BLaER1 (cell line): ENCODE measurements around the gene SLCO2A1.
A peak's percentile ranks its signal among the peaks of the same experiment; 100 is the strongest.

Source experiments
- H3K27ac ChIP-seq: shearing (Covaris generic); formaldehyde crosslinking; 2 replicates; pipeline ENCODE4 v1.8.1; 2022
- H3K27me3 ChIP-seq: shearing (Covaris generic); formaldehyde crosslinking; 2 replicates; pipeline ENCODE4 v1.8.1; 2022
- H3K36me3 ChIP-seq: shearing (Covaris generic); formaldehyde crosslinking; 2 replicates; pipeline ENCODE4 v1.8.1; 2022
- H3K4me1 ChIP-seq: shearing (Covaris generic); formaldehyde crosslinking; 2 replicates; pipeline ENCODE4 v1.8.1; 2022
- H3K4me2 ChIP-seq: shearing (Covaris generic); formaldehyde crosslinking; 2 replicates; pipeline ENCODE4 v1.8.1; 2022
- H3K4me3 ChIP-seq: shearing (Covaris generic); formaldehyde crosslinking; 2 replicates; pipeline ENCODE4 v1.8.1; 2022
- H3K9ac ChIP-seq: shearing (Covaris generic); formaldehyde crosslinking; 2 replicates; pipeline ENCODE4 v1.8.1; 2022
- H3K9me3 ChIP-seq: shearing (Covaris generic); formaldehyde crosslinking; 2 replicates; pipeline ENCODE4 v1.8.1; 2022
- H4K20me1 ChIP-seq: shearing (Covaris generic); formaldehyde crosslinking; 2 replicates; pipeline ENCODE4 v1.8.1; 2022
- Cebpa-rat ChIP-seq: shearing (Covaris generic); IDR thresholded peaks from 2 replicates; pipeline ENCODE4 v1.8.1; 2022

Gene SLCO2A1

GRCh38 chr3:133896002-133896761 lies 133.5 kb downstream of the SLCO2A1 start:
- Histone ChIP-seq H3K27me3 (peaks cover 39% of the 10 kb centered on the region), H3K27ac (no peak overlapping the region), H3K4me2 (peak overlapping the region; percentile 92), H3K36me3 (no peaks in the 10 kb centered on the region), H3K9ac (0 out of 2 replicates have a peak overlapping the region, but pooled peaks have one; percentile 41), H3K9me3 (no peaks in the 10 kb centered on the region), H3K4me1 (0 out of 2 replicates have a peak, but pooled peaks cover 5% of the 10 kb centered on the region), H4K20me1 (no peaks in the 10 kb centered on the region), H3K4me3 (peak overlapping the region; percentile 72)
- TF ChIP-seq Cebpa-rat, result no peak

- Histone ChIP-seq H3K4me2 (peak within 1 kb of the TSS; percentile 92), H3K9me3 (no peaks in the 10 kb centered on the region), H3K9ac (peak within 1 kb of the TSS; percentile 41; the same call in 1 of the 2 replicates), H3K36me3 (no peaks in the 10 kb centered on the region), H3K4me1 (0 out of 2 replicates have a peak, but pooled peaks cover 5% of the 10 kb centered on the region), H3K27me3 (peaks cover 39% of the 10 kb centered on the region), H4K20me1 (no peaks in the 10 kb centered on the region), H3K4me3 (peak within 1 kb of the TSS; percentile 72), H3K27ac (no peak within 1 kb of the TSS)
- no peak for TF ChIP-seq Cebpa-rat
Observed at GRCh38 chr3:133895208-133896001, 134.3 kb downstream of the SLCO2A1 start, which contains the start of gene RAB6B. Gene RAB6B (minus strand): TSS chr3:133895882. CDS start chr3:133895466, 416 bp downstream.

- no peak overlapping the region for H3K27ac ChIP-seq
- no peak overlapping the region for H3K4me3 ChIP-seq
- H3K27me3 ChIP-seq, result peaks cover 39% of the 10 kb centered on the region
- 0 out of 2 replicates have a peak, but pooled peaks cover 5% of the 10 kb centered on the region for H3K4me1 ChIP-seq
- no peak for TF ChIP-seq Cebpa-rat
- peak overlapping the region; percentile 92 for H3K4me2 ChIP-seq
- H3K36me3 ChIP-seq, result no peaks in the 10 kb centered on the region
- no peak overlapping the region for H3K9ac ChIP-seq
- H3K9me3 ChIP-seq, result no peaks in the 10 kb centered on the region
- no peaks in the 10 kb centered on the region for H4K20me1 ChIP-seq
Observed at GRCh38 chr3:133894353-133895207, 135.1 kb downstream of the SLCO2A1 start.

DNA sequence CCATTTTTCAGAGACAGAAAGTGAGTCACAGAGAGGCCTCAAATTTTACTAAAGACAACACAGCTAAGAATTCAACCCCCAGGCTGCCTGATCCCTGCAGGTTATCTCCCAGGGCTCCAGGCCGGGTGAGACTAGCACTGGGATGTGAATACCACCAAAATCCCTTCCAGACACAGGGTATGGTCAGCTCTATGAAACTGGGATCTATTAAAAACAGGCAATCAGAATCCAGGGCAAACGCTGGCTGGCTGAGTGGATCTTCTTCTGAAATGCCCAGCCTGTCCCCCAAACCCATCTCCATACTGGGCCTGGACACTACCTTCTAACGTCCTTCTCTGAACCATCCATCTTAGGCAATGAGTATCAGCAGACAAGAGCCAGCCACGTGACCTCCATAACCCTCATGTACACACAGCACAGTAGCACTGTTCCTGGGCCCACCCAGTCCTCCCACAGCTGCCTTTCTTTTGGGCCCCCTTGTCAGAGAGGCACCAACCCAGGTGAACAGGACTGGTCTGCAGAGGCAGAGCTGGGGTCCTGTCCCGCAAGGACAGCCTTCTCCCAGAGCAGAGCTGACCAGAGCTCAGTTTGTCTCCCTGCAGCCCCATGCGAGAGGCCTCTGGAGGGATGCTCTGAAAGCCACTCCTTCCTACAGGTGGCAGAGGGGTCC lies 135.9 kb downstream of the SLCO2A1 start:
- no peaks in the 10 kb centered on the region for H4K20me1 ChIP-seq
- H3K9me3 ChIP-seq, result no peaks in the 10 kb centered on the region
- no peak overlapping the region for H3K4me2 ChIP-seq
- no peaks in the 10 kb centered on the region for H3K36me3 ChIP-seq
- H3K9ac ChIP-seq, result no peak overlapping the region
- H3K4me3 ChIP-seq, result no peak overlapping the region
- 0 out of 2 replicates have a peak, but pooled peaks cover 5% of the 10 kb centered on the region for H3K4me1 ChIP-seq
- H3K27me3 ChIP-seq, result peaks cover 39% of the 10 kb centered on the region
- no peak for TF ChIP-seq Cebpa-rat
- H3K27ac ChIP-seq, result no peak overlapping the region

- 0 out of 2 replicates have a peak, but pooled peaks cover 5% of the 10 kb centered on the region for H3K4me1 ChIP-seq
- H3K9me3 ChIP-seq, result no peaks in the 10 kb centered on the region
- H3K27me3 ChIP-seq, result peaks cover 39% of the 10 kb centered on the region
- TF ChIP-seq Cebpa-rat, result no peak
- no peak overlapping the region for H3K4me2 ChIP-seq
- no peak overlapping the region for H3K9ac ChIP-seq
- no peak overlapping the region for H3K4me3 ChIP-seq
- H3K36me3 ChIP-seq, result no peaks in the 10 kb centered on the region
- no peaks in the 10 kb centered on the region for H4K20me1 ChIP-seq
- H3K27ac ChIP-seq, result no peak overlapping the region
Observed at GRCh38 chr3:133892541-133893231, 137.0 kb downstream of the SLCO2A1 start.

DNA sequence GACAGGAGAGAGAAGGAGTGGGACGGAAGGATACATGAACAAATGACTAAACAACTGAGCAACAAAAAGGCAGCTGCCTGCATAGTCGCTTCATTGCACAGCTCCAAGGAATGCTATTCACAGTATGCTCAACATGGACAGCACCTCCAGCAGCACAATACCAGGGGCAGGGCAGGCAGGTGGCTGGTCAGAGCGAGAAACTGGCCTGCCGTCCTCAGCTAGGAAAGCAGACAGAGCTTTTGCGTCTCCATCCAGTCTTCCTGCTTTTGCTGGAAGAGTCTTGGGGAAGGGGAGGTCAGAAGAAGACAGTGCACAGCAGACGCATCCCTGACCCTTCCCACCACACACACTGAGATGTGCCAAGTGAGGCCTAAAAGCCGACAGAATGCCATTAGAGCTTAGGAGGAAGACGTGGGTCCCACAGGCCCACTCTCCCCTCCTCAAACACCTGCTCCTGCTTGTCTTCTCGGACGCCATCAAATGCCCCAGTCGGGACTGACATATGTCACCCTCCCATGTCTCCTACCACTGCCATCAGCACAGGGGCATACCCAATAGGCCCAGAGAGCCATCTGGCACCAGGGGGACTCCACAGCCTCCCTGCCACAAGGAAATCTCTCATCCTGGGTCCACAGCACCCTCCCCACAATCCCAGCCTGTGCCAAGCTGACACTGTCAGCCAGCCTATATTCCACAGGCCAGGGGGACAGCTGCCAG lies 137.9 kb downstream of the SLCO2A1 start:
- Histone ChIP-seq H3K36me3 (no peaks in the 10 kb centered on the region), H3K4me3 (no peak overlapping the region), H3K27ac (no peak overlapping the region), H3K27me3 (peaks cover 34% of the 10 kb centered on the region), H3K4me1 (0 out of 2 replicates have a peak, but pooled peaks cover 5% of the 10 kb centered on the region), H3K9ac (no peak overlapping the region), H3K4me2 (no peak overlapping the region), H3K9me3 (no peaks in the 10 kb centered on the region), H4K20me1 (no peaks in the 10 kb centered on the region)
- TF ChIP-seq Cebpa-rat, result no peak

DNA sequence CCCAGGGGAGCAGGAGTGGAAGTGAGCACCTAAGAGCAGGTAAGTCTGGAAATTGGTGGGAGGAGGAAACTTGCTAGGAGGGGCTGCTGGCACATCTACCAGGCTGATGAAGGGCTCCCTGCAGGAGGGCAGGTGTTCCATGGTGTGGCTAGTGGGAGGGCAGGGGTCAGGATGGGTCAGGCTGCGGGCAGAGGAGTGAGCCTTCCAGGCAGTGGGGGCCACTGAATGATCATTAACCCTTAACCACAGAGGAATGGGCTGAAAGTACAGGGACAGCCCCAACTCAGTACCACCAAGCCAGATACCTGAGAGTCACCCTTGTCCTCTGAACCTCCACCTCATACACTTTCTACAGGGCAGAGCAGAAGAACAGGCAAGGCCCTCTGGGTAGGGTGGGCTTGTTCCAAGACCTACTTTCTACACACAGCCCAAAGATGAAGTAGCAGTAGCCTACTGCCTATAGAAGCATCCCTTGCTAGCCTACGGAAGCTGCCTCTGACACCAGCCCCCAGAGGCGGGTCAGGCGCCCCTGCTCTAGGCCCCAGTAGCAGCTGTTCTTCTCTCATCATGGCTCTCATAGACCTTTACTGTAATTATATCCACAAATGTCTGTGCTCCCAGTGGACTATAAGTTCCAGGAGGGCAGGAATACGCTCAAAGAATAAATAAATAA lies 138.6 kb downstream of the SLCO2A1 start:
- Histone ChIP-seq H3K4me1 (0 out of 2 replicates have a peak, but pooled peaks cover 3% of the 10 kb centered on the region), H3K27ac (no peak overlapping the region), H3K9ac (no peak overlapping the region), H3K36me3 (no peaks in the 10 kb centered on the region), H3K9me3 (no peaks in the 10 kb centered on the region), H3K27me3 (peaks cover 27% of the 10 kb centered on the region), H4K20me1 (no peaks in the 10 kb centered on the region), H3K4me3 (no peak overlapping the region), H3K4me2 (no peak overlapping the region)
- TF ChIP-seq Cebpa-rat, result no peak
